Head of caudate nucleus (tissue), 42 donors: ENCODE results near the gene GRIK4.

ENCODE experiments used
- DNase-seq, 42 donors: peaks; one replicate each; pipeline versions ENCODE4 v3.0.0 to v3.0.0-alpha.2; 2020 to 2021; ENCODE audit warnings: mixed read lengths in 7 of 42
- intact Hi-C: fragments of 100-400 bp; cut with DNase I; formaldehyde crosslinking; loops from one replicate; pipeline ENCODE4 v1.15.0; 2022

GRIK4 gene

DNA sequence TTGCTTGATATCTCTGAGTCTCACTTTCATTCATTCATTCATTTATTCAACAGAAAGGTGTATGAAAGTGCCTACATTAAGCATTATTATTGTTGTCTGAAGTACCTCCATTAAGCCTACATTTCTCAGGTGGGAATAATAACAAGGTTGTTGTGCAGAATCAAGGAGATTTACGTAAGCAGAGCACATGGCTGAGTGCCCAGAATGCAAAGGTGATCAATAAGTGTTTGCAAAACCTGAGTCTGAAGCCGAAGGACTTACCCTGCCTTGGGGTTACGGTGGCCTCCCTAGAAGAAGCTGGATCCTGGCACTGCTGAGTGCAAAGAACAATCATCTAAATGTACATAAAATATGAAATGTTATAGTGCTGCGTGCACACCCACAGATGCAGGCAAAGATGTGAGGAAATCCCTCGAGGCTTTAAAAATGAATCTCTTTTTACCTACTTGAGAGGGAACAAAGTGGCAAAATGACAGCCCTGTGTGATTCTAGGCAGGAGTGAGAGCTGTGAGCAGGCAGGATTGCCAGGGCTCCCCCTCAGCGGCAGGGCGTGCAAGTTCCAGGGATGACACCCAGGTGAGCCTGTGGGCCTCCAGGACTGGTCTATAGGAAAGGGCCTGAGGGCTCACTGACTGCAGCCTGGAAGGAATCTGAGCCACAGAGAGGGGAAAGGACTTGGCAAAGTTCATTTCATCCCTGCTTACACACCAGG, 379.2 kb downstream of the GRIK4 start:
- intact Hi-C loops = no loop called here
- DNase-seq = peak in 21 of 42 donors; percentile 25 to 71 (median 35)

DNA sequence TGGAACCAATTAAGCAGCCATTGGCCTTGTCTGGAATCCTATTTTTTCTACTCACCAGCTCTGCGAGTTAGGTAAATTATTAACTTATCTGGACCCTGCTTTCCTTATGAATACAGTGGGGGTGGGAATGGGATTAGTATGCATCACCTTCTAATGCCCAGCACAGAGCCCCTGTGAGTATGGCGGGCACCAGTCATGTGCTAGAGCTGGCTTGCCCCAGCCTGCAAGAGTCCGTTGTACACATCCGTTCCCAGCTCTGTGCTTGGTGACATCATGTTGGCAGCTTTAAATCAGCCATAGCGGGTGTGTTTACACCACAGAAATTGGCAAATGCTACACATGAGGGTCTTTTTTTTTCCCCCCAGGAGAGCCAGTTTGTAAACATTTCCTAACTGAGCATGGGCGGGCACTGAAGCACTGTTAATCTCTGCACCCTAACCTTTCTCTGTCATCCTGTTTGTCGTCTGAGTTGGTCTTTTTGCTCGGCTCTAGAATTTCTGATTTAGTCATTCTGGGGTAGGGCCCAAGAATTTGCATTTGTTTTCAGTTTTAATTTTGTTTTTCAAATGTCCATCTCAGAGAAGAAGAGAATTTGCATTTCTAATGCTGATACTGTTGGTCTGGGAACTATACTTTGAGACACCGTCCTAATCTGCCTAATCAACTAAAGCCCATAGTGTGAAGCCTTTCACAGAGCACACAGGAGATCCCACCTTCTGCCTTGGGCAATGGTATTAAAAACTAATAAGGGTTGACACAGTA, 382.1 kb downstream of the GRIK4 start:
- no peak for DNase-seq
- intact Hi-C loops = no loop called here

DNA sequence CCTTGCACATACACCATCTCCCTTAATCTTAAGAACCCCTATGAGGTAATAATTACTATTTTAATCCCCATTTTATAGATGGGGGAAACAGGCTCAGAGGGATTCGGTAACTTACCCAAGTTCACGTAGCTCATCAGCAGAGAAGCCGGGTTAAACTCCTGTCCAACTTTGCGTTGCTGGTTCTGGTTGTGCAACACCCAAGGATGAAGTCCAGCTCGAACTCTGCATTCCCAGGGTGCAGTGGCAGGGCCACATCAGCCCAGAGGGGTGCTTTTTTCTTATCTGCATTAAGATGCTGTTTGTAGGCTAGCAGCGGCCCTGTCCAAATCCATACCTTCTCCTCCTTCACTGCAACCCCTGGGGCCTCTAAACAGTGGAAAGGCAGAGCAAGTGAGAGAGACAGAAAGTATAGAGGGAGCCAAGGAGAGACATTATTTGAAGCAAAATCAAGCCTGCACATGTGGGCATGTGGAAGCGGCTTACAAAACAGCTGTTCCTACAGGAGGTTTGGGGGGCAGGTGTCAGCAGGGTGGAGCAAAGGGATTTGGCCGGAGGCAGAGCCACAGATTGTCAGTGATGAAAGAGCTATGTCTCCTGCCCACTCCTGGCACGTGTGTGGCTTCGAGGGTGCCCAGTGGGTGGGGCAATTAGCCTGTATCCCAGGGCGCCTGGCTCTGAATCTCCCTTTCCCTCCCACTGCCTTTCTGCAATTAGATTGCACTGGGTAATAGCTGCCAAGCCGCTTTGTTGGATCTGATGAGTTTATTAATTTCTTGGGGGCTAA, 382.8 kb downstream of the GRIK4 start:
- DNase-seq = peak in 2 of 42 donors; percentile 8 to 35
- intact Hi-C loops = no loop called here

DNA sequence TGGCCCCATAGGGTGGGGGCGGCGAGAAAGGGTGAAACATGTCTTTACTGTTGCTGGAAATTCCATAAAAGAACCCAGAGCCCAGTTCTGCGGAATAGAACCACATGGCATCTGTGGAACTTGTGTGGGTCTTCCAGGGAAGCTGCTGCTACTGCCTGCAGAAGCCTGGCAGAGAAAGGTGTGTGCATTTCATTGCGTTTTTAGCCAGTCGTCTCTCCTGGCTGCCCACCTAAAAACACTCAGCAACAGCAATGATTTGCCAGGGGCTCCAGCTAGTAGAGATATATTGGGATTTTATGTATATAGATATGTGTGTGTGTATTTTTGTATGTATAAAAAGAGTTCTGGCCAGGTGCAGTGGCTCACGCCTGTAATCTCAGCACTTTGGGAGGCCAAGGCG, 385.1 kb downstream of the GRIK4 start:
- no peak for DNase-seq

DNA sequence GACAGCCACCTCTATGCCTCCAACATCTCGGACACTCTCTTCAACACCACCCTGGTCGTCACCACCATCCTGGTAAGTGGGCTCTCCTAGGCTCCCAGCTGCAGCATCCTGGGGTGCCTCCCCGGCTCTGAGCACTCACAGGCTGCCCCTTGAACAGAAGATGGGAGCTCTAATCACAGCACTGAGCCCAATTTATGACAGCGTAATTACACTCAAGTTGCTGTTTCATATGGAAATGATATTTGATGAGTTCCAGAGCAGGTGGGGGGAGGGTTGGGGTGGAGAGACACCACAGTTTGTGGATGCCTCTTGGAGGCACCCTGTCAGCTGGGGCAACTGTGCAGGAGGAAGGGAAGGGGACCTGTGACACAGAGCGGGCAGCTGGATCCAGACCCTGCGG, 387.0 kb downstream of the GRIK4 start:
- intact Hi-C loops = no loop called here
- no peak for DNase-seq

More for the DNA sequence above, 385.1 kb downstream of the GRIK4 start:
- intact Hi-C loops = no loop called here

DNA sequence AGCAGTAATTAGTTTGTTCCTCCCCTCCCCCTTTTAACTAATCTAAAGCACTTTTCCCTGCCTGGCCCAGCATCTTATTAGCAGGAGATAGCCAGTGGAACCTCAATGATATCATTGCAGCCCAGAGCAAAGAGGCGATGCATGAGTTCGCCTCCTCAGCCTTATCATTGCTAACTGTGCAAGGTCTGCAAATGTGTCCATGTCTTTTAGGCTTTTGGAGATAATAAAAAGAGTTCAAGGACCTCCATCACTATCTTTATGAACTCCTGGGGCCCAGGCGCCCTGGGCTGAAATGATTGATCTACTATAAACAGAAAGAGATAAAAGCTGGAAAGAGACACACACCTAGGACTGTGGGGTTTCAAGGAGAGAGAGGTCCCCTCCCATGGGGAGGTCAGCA, 388.2 kb downstream of the GRIK4 start:
- intact Hi-C loops = no loop called here
- no peak for DNase-seq

DNA sequence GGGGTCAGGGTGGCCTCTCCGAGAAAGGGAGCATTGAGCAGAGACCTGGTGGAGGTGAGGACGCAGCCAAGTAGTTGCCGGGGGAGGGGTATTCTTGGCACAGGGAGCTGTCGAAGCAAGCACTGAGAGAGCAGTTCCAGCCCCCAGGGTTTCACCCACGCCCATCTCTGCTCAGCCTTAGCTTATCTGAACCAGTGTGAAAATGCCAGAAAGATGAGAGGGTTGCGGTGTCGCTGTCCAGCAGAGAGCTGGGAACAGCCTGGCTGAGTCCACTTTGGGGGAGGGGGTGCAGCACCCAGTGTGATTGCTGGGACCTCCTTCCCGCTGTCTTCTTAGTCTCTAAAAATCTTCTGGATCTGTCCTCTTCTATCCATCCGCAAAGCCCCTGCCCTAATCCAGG, 389.1 kb downstream of the GRIK4 start:
- DNase-seq = no peak
- intact Hi-C loops = no loop called here

DNA sequence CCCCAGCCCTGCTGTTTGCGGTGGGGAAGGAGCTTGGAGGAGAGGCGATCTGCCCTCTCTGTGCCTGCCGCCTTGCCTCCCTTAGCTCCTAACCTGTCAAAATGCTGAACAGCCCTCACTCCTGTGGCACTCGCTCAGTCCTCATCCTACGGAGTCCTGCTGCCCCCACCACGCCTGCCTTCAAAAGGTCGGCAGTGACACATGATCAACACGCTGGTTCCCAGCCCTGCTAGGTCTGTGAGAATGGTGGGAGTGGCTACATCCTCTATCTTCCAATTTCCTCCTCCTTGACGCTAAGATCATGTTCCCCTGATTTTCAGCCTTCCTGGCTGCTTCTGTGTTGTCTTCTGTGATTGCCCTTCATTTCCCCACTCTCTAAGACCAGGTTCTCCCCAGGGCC, 392.1 kb downstream of the GRIK4 start:
- intact Hi-C loops = no loop called here
- no peak for DNase-seq

DNA sequence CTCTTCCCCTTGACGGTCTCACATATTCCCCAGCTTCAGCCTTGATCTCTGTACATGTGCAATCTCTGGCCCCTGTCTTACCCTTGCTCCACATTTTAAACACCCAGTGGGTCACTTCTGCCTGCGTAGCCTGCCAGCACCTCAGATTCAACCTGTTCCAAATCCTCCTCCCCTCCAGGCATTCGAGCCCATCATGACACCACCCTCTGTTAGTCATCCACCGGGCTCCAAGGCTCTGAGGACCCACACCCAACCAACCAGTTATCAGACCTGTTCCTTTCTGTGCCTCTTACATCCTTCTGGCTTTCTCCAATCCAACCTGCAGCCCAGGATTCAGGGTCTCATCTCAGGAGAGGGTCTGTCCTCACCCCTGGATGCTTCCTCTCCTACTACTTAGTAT, 392.6 kb downstream of the GRIK4 start:
- DNase-seq = no peak
- intact Hi-C loops = no loop called here

DNA sequence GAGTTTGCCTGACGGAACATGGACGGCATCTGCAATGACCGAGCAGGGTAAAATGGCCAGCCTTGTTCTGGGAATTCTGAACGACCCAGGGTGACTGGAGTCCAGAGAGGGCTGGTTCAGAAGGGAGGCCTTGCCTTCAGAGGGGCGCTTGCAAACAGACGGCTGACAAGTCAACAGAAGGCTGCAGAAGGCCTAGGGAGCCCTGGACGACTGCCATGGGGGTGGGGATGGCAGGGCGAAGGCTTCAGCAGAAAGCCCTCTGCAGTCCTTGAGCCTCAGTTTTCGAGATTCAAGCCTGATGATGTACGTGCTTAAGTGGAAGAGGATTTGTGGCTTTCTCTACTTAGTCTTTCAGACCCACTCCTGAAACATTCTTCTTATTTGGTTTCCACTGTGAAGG, 395.2 kb downstream of the GRIK4 start:
- intact Hi-C loops = no loop called here

DNA sequence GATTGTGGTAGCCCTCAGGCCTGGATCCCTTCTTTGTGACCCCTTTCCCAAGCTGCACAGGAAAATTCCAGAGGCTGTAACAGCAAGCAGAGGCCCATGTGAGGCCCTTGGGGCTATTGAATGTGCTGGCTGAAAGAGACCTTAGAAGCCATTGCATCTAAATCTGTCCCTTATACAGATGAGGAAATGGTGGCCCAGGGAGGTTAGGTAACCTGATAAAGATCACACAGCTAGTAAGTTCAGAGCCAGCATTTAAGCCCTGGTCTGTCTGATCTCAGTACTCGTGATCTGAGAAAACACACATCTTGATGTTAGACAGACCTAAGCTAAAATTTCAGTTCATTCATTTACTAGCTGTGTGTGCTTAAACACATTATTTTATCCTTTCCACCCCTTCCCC, 396.4 kb downstream of the GRIK4 start:
- no peak for DNase-seq
- intact Hi-C loops = no loop called here

More for the DNA sequence above, 395.2 kb downstream of the GRIK4 start:
- DNase-seq = no peak

DNA sequence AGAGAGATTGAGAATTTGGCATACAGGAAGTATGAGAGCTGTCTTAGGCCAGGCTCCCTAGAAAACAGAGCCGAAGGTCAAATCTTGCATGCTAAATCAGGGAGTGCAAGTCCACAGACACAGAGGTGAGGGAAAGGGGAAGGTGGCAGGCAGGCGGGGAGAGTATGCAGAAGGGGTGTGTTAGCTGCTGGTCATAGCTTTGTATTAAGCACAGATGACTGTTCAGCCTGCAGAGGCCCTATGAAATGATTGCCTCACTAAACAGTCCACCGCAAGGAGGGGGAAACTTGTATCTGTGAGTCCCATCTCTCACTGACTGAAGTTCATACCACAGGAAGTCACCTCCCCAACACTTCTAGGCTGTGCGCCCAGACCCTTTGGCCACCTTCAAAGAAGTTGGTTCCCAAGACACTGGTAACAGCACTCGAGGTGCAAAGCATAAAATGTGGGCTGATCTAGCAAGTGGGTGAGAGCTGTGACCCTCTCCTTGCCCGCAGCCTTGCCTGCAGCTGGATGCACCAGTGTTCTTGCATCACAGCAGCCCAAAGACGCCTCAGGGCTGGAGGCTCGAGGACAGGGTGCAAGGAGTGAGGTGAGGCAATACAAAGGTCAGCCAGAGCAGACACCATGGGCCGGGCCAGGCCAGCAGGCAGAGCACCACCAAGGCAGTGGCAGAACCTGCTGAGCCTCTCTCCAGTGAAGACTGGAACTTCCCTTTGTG, 397.1 kb downstream of the GRIK4 start:
- DNase-seq = no peak
- intact Hi-C loops = no loop called here

DNA sequence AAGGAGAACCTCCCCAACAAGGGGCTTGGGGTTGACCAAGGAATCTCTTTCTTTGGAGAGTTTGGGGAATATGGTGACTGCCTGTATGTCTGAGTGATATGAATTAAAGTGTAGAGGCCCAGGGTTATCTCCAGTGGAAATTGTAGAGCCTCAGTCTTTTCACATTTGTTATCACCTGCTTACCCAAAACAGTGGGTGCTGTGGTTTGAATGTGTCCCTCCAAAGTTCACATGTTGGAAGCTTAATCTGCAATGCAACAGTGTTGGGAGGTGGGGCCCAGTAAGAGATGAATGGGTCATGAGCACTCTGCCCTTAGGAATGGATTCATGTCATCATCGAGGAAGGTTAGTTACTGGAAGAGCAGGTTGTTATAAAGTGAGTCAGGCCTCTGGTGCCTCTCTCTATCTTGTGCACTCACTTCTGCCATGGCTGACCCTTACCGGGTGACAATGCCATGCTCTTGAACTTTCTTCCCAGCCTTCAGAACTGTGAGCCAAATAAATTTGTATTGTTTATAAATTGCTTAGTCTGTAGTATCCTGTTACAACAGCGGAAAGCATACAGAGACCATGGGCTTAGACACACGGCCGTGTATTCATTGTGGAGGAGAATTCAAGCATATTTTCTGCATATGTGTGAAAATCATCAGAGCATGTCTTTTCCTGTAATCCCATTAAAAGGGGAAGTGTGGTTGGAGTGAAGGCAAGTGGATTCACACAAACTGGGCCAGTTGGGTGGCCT, 398.3 kb downstream of the GRIK4 start:
- DNase-seq = no peak
- intact Hi-C loops = no loop called here

DNA sequence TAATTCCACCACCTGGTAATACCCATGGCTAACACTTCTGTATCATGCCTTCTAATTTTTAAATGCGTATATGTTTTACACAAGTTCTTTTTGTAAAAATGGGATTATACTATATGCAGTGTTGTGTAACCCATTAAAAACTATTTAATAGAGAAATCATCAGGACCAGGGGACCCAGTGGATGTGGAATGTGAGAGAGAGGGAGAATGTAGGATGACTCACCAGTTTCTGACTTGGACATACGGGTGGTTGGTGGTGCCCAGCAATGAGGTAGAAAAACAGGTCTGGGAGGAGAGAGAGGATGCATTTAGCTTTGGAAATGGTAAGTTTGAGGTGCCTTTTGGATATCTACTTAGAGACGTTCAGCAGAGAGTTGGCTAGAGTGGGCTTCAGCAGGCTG, 400.4 kb downstream of the GRIK4 start:
- intact Hi-C loops = no loop called here
- DNase-seq = no peak

DNA sequence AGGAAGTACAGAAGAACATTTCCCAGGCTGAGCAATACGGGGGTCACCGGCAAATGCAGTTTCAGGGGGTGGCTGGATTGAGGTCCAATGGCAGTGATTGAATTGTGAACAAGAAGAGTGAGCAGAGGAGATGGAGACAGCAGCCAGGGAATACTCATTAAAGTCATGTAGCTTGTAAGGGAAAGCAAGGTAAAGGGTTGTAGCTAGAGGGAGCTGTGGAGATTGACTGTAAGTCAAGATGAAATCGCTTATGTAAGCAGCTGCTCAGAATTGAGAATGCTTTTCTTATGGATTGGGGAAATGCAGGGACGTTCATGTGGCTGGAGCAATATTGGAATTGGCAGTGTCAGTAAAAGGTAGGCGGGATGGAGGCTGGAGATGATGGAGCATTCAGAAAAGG, 401.0 kb downstream of the GRIK4 start:
- intact Hi-C loops = no loop called here
- DNase-seq = peak in 12 of 42 donors; percentile 17 to 72 (median 42)

DNA sequence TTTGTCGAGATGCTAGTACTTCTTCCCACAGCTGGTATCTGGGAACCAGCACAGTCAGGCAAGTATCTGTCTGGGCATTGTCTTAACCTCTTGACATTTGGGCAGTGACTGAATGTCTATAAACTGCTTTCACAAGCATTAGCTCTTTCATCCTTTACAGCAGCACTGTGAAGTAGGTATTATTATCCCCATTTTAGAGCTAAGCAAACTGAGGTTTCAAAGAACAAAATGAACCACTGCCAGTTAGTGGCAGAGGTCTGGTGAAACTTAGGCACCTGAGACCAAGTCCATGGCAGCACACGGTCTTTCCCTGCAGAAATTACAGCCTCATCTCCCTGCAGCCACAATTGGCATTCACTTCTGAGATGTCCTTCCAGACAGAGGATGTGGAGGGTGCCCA, 401.4 kb downstream of the GRIK4 start:
- intact Hi-C loops = no loop called here
- no peak for DNase-seq

DNA sequence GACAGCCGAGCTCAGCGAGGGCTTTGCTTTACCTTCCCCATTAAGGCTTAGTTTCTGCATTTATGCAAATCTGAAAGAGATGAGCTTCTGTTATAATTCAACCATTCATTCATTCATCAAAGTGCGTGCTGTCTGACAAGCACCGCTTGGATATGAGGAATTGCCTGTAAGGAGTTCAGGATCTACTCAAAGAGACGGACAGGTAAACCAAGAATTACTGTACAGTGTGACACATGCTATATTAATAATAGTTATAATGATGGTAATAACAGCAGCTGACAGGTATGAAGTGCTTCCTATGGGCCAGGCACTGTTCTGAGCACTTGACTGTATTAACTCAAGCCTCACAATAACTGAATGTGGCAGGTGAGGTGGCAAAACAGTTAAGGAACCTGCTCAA, 402.5 kb downstream of the GRIK4 start:
- no peak for DNase-seq
- intact Hi-C loops = no loop called here

DNA sequence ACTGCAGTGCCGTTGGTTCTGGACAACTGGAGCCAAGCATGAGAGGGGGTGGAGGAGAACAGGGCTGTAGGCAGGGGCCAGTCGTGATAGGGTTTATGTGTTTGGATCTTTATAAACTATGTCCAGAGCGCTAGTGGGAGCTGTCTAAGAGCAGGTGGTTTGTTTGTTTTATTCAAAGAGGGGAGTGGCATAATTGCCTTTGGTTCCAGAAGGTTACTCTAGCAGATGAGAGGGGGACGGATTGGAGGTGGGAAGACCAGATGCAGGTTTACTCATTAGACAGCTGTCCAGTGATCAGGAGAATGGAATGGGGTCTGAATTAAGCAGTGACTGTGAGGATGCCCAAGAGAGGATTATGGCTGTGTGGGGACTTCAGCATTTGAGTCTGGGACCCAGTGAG, 403.1 kb downstream of the GRIK4 start:
- DNase-seq = no peak
- intact Hi-C loops = no loop called here
